Stimulated activated CD8-positive, alpha-beta memory T cell treated with anti-CD3 and anti-CD28 coated beads, Interleukin-7, amount 100 ng/mL, for 1 hour (primary cell): Measurements from ENCODE around the gene RHOG.
"Not testable (repeated sequence)": the region's sequence is repeated elsewhere in the genome, so short reads cannot be mapped to it uniquely, and the experiment has no call there.

ENCODE experiments used
- DNase-seq, 2 donors: peaks; one replicate each; pipeline ENCODE4 v3.0.0-alpha.2; 2020; ENCODE audit warnings: low read depth in 2 of 2

The RHOG gene

DNA sequence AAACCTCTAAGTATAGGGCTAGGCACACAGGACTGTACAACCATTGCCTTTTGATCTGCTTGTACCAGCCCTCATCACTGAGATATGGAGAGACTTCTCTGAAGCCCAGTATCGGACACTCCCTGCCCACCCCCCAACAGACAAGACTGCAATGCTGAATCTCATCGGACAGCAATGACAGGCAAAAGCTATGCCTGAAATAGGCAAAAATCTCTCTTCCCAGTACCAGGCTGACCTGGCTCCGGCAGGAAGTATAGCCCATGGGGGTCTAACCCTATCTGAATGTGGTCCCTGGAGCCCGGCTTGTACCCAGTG, 6.5 kb downstream of the RHOG start:
- DNase-seq: no peak

DNA sequence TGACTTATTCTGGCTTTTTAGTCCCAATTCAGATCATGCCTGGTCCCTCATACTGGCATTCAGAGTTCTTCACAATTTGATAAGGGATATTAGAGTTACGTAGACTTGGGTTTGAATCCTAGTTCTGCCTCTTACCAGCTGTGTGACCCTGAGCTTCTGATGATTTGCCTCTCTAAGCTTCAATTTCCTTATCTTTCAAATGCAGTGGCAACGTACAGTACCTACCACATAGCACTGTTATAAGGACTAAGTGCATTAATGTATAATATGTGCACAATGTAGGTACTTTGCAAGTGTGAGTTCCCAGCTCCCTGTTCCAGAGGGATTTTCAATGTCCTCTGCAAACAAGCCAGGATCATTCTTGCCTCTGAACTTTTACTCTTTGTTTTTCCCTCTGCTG, 7.3 kb downstream of the RHOG start:
- DNase-seq: no peak

DNA sequence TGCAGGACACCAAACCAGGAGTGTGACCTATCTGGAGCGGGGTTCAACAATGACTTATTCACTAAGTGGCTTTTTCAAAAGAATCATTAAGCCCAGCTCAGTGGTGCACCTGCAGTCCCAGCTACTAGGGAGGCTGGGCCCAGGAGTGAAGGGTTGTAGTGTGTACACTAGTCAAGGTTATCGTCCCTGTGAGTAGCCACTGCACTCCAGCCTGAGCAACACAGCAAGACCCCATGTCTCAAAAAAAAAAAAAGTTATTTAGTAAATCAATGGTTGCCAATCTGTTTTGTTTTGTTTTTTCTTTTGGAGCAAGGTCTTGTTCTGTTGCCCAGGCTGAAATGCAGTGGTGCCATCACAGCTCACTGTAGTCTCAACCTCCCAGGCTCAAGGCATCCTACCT, 7.9 kb downstream of the RHOG start:
- DNase-seq: no peak

GRCh38 chr11:3831378-3832239, 9.2 kb downstream of the RHOG start:
- DNase-seq: no peak

DNA sequence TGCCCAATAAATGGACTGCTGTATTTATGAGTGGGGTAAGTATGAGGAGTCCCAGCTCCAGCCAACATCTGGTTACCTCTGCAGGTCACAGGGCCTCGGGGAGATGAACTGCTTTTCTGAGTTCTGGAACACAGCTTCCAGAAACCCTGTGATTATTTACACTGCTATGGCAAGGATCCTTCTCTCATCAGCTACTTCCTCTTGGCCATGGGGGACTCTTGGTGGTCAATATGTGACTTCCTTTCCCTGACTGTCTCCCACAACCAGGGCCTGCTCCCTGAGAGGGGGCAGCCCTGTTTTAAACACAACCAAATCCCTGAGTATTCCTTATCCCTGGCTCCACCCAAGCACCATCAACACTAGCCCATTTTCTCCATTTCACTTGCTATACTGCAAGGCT, 10.0 kb downstream of the RHOG start:
- no peak for DNase-seq

DNA sequence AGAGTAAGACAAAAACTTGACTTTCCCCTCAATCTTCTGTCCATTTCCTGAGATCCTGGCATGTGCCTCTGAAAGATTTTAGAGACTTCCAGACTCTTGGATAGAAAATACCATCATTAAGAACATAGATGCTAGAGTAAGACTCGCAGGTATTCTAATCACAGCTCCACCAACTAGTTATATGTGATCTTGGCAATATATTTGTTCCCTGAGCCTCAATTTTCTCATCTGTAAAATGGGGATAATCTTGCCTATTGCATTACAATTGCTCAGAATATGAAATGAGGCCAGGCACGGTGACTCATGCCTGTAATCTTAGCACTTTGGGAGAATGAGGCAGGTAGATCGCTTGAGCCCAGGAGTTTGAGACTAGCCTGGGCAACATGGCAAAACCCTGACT, 10.7 kb downstream of the RHOG start:
- DNase-seq: no peak

GRCh38 chr11:3827434-3828186, 13.1 kb downstream of the RHOG start:
- DNase-seq: no peak

- no peak for DNase-seq
These were observed 14.0 kb downstream of the RHOG start for GRCh38 chr11:3826721-3827120.

DNA sequence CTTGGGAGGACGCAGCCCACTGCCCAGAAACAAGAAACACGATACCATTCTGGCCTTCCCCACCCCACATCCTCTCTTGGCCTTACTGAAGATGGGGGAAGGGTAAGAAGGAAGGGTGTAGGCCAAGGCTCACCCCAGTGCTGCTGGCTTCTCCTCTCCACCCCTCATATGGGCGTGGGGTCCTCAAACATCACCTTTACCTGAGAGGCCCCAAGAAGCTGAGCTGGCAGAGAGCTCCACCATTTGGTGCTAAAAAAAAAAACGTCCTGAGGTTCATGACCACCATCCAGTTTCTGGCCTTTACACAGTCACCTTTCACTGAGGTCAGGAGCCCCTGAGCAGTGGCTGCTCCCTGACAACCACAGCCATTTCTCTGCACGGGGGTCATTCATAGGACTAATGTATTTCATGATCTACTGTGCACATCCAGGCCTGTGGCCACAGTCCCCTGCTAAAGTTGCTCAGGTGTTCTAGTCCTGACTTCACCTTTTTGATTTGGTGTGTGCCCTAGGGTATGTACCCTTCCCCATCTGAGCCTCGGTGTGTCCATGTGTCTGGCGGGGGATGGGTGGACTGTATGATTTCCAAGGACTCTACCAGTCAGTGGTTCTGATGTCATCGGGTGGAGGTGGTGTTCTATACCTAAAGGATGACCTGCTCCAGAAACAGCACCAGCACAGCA, 15.1 kb downstream of the RHOG start:
- no peak for DNase-seq

DNA sequence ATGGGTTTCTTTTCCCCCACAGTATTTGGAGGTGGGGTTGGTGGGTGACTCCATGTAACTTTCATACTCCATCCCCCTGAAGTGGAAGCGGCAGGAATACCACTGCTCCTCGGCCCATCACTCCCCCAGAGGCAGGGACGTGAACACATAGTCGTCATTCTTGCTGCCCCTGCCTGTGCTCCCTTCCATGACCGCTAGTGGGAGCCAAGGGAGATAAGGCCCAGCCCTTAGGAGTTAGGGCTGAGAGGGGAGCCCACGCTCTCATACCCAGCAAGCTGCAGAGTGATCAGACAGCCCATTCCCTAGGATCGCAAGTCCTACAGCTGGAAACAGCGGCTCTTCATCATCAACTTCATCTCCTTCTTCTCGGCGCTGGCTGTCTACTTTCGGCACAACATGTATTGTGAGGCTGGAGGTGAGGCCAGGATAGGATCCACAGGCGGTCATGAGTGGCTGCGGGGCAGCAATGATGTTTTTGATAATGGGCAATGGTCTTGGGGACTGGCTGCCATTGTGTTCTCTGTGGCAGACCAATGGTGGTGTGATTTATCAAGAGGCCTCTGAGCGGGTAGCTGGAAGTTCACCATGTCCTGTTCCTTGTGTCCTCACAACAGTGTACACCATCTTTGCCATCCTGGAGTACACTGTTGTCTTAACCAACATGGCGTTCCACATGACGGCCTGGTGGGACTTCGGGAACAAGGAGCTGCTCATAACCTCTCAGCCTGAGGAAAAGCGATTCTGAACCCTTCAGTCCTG, 15.9 kb downstream of the RHOG start:
- peak; percentile 62 to 66 for DNase-seq

- DNase-seq: no peak
These were observed 16.8 kb downstream of the RHOG start for GRCh38 chr11:3823762-3824506.

DNA sequence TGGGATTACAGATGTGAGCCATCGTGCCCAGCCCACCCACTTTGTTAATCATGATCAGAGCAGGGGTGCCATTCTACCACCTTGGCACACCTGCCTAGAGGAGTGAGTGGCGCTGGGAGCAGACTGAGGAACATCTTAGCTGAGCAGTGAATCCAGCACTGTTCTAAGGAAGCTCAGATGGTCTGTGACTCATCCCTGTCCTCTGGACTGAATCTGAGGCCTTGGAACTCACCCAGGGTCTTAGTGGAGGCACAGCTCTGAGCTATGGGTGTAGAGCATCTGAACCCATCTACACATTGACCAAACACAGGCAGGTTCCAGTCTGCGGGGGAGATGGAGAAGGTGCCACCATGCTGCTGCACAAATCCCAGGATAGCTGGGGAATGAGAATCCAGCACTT, 17.5 kb downstream of the RHOG start:
- no peak for DNase-seq

- no peak for DNase-seq
These were observed 18.4 kb downstream of the RHOG start for GRCh38 chr11:3822312-3822711.

- DNase-seq: no peak
These were observed 19.8 kb downstream of the RHOG start for GRCh38 chr11:3820971-3821370.

GRCh38 chr11:3817181-3817800, 23.5 kb downstream of the RHOG start:
- DNase-seq: no peak

- no peak for DNase-seq
These were observed 24.1 kb downstream of the RHOG start for GRCh38 chr11:3816673-3817072.

GRCh38 chr11:3815845-3816244, 24.9 kb downstream of the RHOG start:
- DNase-seq: no peak

DNA sequence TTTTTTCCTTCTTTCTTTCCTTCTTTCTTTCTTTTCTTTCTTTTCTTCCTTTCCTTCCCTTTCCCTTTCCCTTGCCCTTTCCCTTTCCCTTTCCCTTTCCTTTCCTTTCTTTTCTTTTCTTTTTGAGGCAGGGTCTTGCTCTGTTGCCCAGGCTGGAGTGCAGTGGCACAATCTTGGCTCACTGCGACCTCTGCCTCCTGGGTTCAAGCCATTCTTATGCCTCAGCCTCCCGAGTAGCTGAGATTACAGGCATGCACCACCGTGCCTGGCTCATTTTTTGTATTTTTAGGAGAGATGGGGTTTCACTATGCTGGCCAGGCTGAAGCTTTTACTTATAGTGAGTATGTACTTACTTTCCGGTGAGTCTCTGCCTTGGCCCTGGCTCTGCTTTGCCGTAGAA, 25.9 kb downstream of the RHOG start:
- DNase-seq: not testable (repeated sequence)

GRCh38 chr11:3810951-3811350, 29.8 kb downstream of the RHOG start:
- no peak for DNase-seq

- DNase-seq: no peak
These were observed 30.3 kb downstream of the RHOG start for GRCh38 chr11:3810446-3810845.

DNA sequence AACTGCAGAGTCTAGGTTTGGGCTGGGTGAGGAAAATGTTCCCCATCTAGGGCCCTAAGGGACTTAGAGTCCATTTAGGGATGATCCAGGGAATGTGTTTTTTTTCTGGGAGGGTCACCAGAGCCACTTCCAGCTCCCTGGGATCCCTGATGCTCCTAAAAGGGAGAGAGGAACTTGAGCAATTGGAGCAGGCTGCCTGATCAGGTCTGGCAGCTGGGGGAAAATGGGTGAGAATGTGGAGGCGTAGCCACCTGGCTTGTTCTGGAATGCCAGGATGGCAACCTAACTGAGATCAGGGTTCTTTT, 31.2 kb downstream of the RHOG start:
- DNase-seq: no peak
